ENCODE results near the gene ATG4B.

DNA sequence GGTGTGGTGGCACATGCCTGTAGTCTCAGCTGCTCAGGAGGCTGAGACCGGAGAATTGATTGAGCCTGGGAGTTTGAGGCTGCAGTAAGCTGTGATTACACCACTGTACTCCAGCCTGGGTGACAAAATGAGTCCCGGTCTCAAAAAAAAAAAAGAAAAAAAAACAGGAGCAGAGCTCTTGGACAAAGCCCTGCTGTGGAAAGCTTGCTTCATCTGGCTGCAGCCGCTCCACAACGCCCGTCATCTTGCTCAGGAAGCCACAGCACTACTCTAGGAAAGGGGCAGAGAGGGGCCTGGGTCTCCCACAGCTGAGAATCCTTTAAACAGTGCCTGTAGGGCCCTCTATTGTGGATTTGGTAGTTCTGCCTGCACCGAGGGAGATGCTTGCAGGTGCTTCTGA, 11.0 kb downstream of the ATG4B start:
- TF ChIP-seq, protein P1, sequence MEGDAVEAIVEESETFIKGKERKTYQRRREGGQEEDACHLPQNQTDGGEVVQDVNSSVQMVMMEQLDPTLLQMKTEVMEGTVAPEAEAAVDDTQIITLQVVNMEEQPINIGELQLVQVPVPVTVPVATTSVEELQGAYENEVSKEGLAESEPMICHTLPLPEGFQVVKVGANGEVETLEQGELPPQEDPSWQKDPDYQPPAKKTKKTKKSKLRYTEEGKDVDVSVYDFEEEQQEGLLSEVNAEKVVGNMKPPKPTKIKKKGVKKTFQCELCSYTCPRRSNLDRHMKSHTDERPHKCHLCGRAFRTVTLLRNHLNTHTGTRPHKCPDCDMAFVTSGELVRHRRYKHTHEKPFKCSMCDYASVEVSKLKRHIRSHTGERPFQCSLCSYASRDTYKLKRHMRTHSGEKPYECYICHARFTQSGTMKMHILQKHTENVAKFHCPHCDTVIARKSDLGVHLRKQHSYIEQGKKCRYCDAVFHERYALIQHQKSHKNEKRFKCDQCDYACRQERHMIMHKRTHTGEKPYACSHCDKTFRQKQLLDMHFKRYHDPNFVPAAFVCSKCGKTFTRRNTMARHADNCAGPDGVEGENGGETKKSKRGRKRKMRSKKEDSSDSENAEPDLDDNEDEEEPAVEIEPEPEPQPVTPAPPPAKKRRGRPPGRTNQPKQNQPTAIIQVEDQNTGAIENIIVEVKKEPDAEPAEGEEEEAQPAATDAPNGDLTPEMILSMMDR (IDR thresholded peaks at IDR 0.05) = no peak
- no peak for TF ChIP-seq POLR2A (IDR thresholded peaks at IDR 0.05)

All from heart left ventricle (tissue), 13 donors.